Esophagus muscularis mucosa (tissue), 4 donors: ENCODE data around the gene EARS2. TPM values are rescaled to one million over a fixed set of nuclear protein-coding genes. Genes with fewer than 3 reads are reported as not detected.

ENCODE experiments used
- DNase-seq: peaks from one replicate; pipeline ENCODE4 v3.0.0-alpha.2; 2017; ENCODE audit errors: extremely low spot score
- H3K27ac ChIP-seq, 4 donors: fragments of 200-600 bp; sonication (generic); replicated peaks in 1 of 4; 1 replicate in 3 of 4; 2 replicates in 1 of 4; pipeline ENCODE4 v1.5.1; 2016 to 2019; ENCODE audit warnings: mild to moderate bottlenecking in 1 of 4
- H3K27me3 ChIP-seq, 4 donors: fragments of 200-600 bp; sonication (generic); one replicate each; pipeline versions ENCODE4 v1.5.1 to v1.6.0; 2016 to 2019
- H3K36me3 ChIP-seq, 4 donors: fragments of 200-600 bp; sonication (generic); one replicate each; pipeline ENCODE4 v1.5.1; 2016 to 2019
- H3K4me1 ChIP-seq, 4 donors: fragments of 200-600 bp; sonication (generic); one replicate each; pipeline ENCODE4 v1.5.1; 2016 to 2019
- H3K4me3 ChIP-seq, 4 donors: fragments of 200-600 bp; sonication (generic); 1 replicate in 2 of 4; 2 replicates in 2 of 4; pipeline ENCODE4 v1.5.1; 2016 to 2019; ENCODE audit warnings: mild to moderate bottlenecking in 4 of 4, moderate library complexity in 1 of 4
- H3K9me3 ChIP-seq, 4 donors: fragments of 200-600 bp; sonication (generic); 1 replicate in 3 of 4; 2 replicates in 1 of 4; pipeline ENCODE4 v1.5.1; 2016 to 2019
- CTCF ChIP-seq, 3 experiments: fragments of 200-600 bp in 2 of 3; fragments of 450-650 bp in 1 of 3; sonication (generic) in 2 of 3; IDR thresholded peaks; one replicate each; pipeline ENCODE4 v1.5.1; 2017 to 2019; ENCODE audit warnings: antibody characterized with exemption in 3 of 3, mild to moderate bottlenecking in 2 of 3, moderate library complexity in 1 of 3
- EP300 ChIP-seq: sonication (generic); formaldehyde crosslinking; IDR thresholded peaks from one replicate; pipeline ENCODE4 v1.6.1; 2017; ENCODE audit warnings: antibody characterized with exemption
- POLR2A ChIP-seq: fragments of 450-650 bp; IDR thresholded peaks from one replicate; pipeline ENCODE4 v1.6.1; 2017; ENCODE audit warnings: antibody characterized with exemption, moderate library complexity, mild to moderate bottlenecking, low read depth
- POLR2AphosphoS5 ChIP-seq, 2 donors: sonication (generic); formaldehyde crosslinking; IDR thresholded peaks; one replicate each; pipeline ENCODE4 v1.6.1; 2017; ENCODE audit warnings: antibody characterized with exemption in 2 of 2
- WGBS: methylation state at CpG from one replicate; pipeline ENCODE4 v1.1.5; 2018; 5-methylcytosine and 5-hydroxymethylcytosine counted together
- intact Hi-C: fragments of 100-400 bp; cut with DNase I; formaldehyde crosslinking; loops from one replicate; pipeline ENCODE4 v1.15.1; 2023
- total RNA-seq, 4 donors: library from RNA; depleted of rRNA; stranded (reverse); fragments of >200 nt; gene quantifications; one replicate each; pipeline versions ENCODE4 v1.1.0 to v1.2.1, GENCODE V29; 2016

Gene EARS2
- total RNA-seq, 4 donors from 2014 or later = 14.2 to 24.4 (median 18.2) TPM

DNA sequence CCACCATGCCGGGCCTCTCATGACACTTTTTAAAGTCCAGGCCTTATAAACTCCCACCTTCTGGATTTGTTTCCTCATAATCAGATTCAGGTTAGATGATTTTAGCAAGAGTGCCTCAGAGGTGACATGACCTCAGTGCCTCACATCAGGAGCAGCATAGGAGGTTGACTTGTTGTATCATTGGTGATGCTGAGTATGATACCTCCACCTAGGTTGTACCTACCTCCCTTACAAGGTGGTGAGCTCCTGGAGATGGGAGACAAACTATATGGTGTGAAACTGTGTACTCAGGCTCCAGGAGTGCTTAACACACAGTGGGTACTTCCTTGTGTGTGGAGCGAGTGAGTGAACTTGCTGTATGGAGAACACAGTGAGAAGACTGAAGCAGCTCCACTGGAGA is 20.3 kb upstream of the EARS2 start:
- Histone ChIP-seq H3K36me3 (peaks cover 29 to 92% (median 82%) of the 10 kb centered on the region in 4 donors), H3K27ac (peak overlapping the region in 2 of 4 donors; percentile 4 to 14), H3K4me3 (no peak overlapping the region), H3K9me3 (no peaks in the 10 kb centered on the region), H3K4me1 (peaks cover 0 to 15% (median 8%) of the 10 kb centered on the region in 4 donors), H3K27me3 (no peaks in the 10 kb centered on the region)
- intact Hi-C loops = no loop called here
- WGBS = 72% methylated on average over 2 of the region's 2 CpGs
- TF ChIP-seq POLR2A (no peak), POLR2AphosphoS5 (IDR thresholded peaks at IDR 0.05) (no peak), CTCF (IDR thresholded peaks at IDR 0.05) (no peak), EP300 (no peak)
- no peak for DNase-seq

DNA sequence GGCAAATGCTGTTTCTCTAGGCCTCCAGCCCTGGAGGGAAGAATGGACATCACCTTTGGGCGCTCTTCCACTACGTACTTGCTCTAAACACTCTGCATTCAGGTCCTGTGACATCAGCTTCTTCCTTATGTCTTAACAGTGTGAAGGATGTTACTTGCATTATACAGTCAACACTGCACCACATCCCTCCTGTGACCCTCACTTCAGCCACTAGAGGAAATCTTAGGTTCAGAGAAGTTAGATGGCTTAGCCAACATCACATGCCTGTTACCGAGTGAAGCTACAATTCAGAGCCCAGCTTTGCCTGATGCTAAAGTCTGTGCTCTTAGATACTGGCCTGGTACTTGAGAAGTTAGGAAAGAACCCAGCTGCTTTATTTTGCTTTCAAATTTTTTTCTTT is 18.7 kb upstream of the EARS2 start:
- H3K36me3 ChIP-seq = peaks cover 28 to 94% (median 82%) of the 10 kb centered on the region in 4 donors
- H3K27ac ChIP-seq = no peak overlapping the region
- H3K9me3 ChIP-seq = no peaks in the 10 kb centered on the region
- no peak for TF ChIP-seq POLR2AphosphoS5 (IDR thresholded peaks at IDR 0.05)
- no peak for TF ChIP-seq CTCF (IDR thresholded peaks at IDR 0.05)
- no peak for TF ChIP-seq EP300
- TF ChIP-seq POLR2A = no peak
- H3K27me3 ChIP-seq = no peaks in the 10 kb centered on the region
- DNase-seq = no peak
- 86% methylated on average over 3 of the region's 3 CpGs for WGBS
- peaks cover 0 to 15% (median 8%) of the 10 kb centered on the region in 4 donors for H3K4me1 ChIP-seq
- no peak overlapping the region for H3K4me3 ChIP-seq
- intact Hi-C loops = no loop called here

DNA sequence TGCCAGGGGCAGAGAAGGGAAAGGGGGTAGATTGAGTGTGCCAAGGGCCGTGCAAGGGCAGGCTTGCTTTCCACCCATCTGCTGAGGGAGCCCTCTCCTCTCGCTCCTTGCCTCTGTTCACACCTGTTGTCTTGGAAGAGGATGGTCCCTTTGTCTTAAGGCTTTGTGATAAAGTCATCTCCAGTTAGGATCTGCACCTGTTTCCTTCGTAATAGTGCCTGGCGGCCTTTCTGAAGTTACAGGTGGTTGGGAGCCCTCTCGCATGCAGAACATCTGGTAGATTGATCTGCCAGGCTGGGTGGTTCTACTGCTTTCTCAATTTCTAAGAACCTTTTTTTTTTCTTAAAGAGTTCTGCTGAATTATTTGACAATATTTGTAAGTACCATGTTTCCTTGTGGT is 16.7 kb upstream of the EARS2 start:
- Histone ChIP-seq H3K4me1 (peaks cover 0 to 15% (median 8%) of the 10 kb centered on the region in 4 donors), H3K9me3 (no peaks in the 10 kb centered on the region), H3K27me3 (no peaks in the 10 kb centered on the region), H3K36me3 (peaks cover 32 to 94% (median 81%) of the 10 kb centered on the region in 4 donors), H3K4me3 (no peak overlapping the region), H3K27ac (no peak overlapping the region)
- no peak for DNase-seq
- intact Hi-C loops = no loop called here
- TF ChIP-seq POLR2AphosphoS5 (IDR thresholded peaks at IDR 0.05) (no peak), CTCF (IDR thresholded peaks at IDR 0.05) (no peak)
- WGBS = 83% methylated on average over 5 of the region's 5 CpGs

- 90% methylated on average over 9 of the region's 9 CpGs for WGBS
Observed at GRCh38 chr16:23572394-23572793, 15.2 kb upstream of the EARS2 start.

More at GRCh38 chr16:23572394-23572793, 15.2 kb upstream of the EARS2 start:
- DNase-seq = no peak
- Histone ChIP-seq H3K27me3 (no peaks in the 10 kb centered on the region), H3K9me3 (no peaks in the 10 kb centered on the region), H3K36me3 (peaks cover 45 to 99% (median 89%) of the 10 kb centered on the region in 4 donors), H3K4me3 (no peak overlapping the region), H3K4me1 (peaks cover 0 to 4% (median 0%) of the 10 kb centered on the region in 4 donors), H3K27ac (no peak overlapping the region)
- TF ChIP-seq POLR2A (no peak), CTCF (IDR thresholded peaks at IDR 0.05) (no peak), EP300 (no peak), POLR2AphosphoS5 (IDR thresholded peaks at IDR 0.05) (no peak)
- intact Hi-C loops = no loop called here
